Upper lobe of left lung (tissue), 6 donors: ENCODE data around the gene ELMOD2. TPM values are rescaled to one million over a fixed set of nuclear protein-coding genes. Genes with fewer than 3 reads are reported as not detected.

Source experiments
- ATAC-seq, 2 donors: fragments of 200-7000 bp; cut with Tn5 transposase; one replicate each; pipeline ENCODE4 v1.9.1; 2022; ENCODE audit warnings: mild to moderate bottlenecking in 2 of 2, moderate library complexity in 2 of 2; ENCODE audit not compliant: low FRiP score in 2 of 2
- DNase-seq, 2 donors: peaks; one replicate each; pipeline ENCODE4 v3.0.0-alpha.2; 2019 to 2020
- H3K27ac ChIP-seq, 4 donors: fragments of 200-600 bp; sonication (generic); one replicate each; pipeline ENCODE4 v1.5.1; 2016 to 2019
- H3K27me3 ChIP-seq, 4 donors: fragments of 200-600 bp; sonication (generic); one replicate each; pipeline ENCODE4 v1.5.1; 2017 to 2019
- H3K36me3 ChIP-seq, 4 donors: fragments of 200-600 bp; sonication (generic); one replicate each; pipeline ENCODE4 v1.5.1; 2016 to 2019
- H3K4me1 ChIP-seq, 4 donors: fragments of 200-600 bp; sonication (generic); one replicate each; pipeline ENCODE4 v1.5.1; 2018 to 2019
- H3K4me3 ChIP-seq, 4 donors: fragments of 200-600 bp; sonication (generic); one replicate each; pipeline ENCODE4 v1.5.1; 2017 to 2019; ENCODE audit warnings: mild to moderate bottlenecking in 2 of 4, moderate library complexity in 1 of 4
- H3K9me3 ChIP-seq, 4 donors: fragments of 200-600 bp; sonication (generic); one replicate each; pipeline ENCODE4 v1.5.1; 2018 to 2019
- CTCF ChIP-seq, 6 experiments: fragments of 450-650 bp in 4 of 6; fragments of 200-600 bp in 2 of 6; sonication (generic) in 2 of 6; IDR thresholded peaks; one replicate each; pipeline ENCODE4 v1.5.1; 2016 to 2019; ENCODE audit warnings: antibody characterized with exemption in 6 of 6
- EP300 ChIP-seq, 4 donors: sonication (generic); formaldehyde crosslinking; IDR thresholded peaks; one replicate each; pipeline ENCODE4 v1.5.1; 2017; ENCODE audit warnings: antibody characterized with exemption in 4 of 4, control low read depth in 2 of 4
- POLR2A ChIP-seq, 4 donors: fragments of 450-650 bp; IDR thresholded peaks; one replicate each; pipeline ENCODE4 v1.5.1; 2016 to 2017; ENCODE audit warnings: antibody characterized with exemption in 4 of 4, mild to moderate bottlenecking in 2 of 4
- POLR2AphosphoS5 ChIP-seq, 2 donors: sonication (generic); formaldehyde crosslinking; IDR thresholded peaks; one replicate each; pipeline ENCODE4 v1.5.1; 2017; ENCODE audit warnings: antibody characterized with exemption in 2 of 2
- WGBS, 2 donors: methylation state at CpG; one replicate each; pipeline ENCODE4 v1.1.5; 2017 to 2018; 5-methylcytosine and 5-hydroxymethylcytosine counted together
- small RNA-seq, 4 donors: library from RNA; depleted of rRNA; stranded (forward); fragments of <200 nt; gene quantifications; one replicate each; pipeline ENCODE3, GENCODE V24; 2016
- total RNA-seq, 6 donors: library from RNA; depleted of rRNA in 4 of 6; stranded (reverse); fragments of >200 nt in 4 of 6; gene quantifications; one replicate each; pipeline versions ENCODE4 v1.1.0 to v1.2.1, GENCODE V29; 2016 to 2021
- donor health status: DM: no; HTN: no; CAD: no; lungs with moderate emphysema.
- donor health status: DM: no; HTN: yes; CAD: no; lungs with severe emphysema.

Gene ELMOD2
- total RNA-seq, 6 donors from 2014 or later = 15.7 to 28.3 (median 18.2) TPM

- TF ChIP-seq CTCF (IDR thresholded peaks at IDR 0.05) (no peak), POLR2AphosphoS5 (IDR thresholded peaks at IDR 0.05) (no peak)
- no peak for ATAC-seq
- H3K4me3 ChIP-seq = no peak overlapping the region
- no peak overlapping the region for H3K27ac ChIP-seq
- peak in 1 of 2 donors; percentile 15 for DNase-seq
- H3K4me1 ChIP-seq = no peaks in the 10 kb centered on the region
- WGBS, 2 donors = 90 to 91% methylated on average over 2 to 8 of the region's 8 CpGs
- H3K9me3 ChIP-seq = no peaks in the 10 kb centered on the region
- H3K27me3 ChIP-seq = no peaks in the 10 kb centered on the region
- no peaks in the 10 kb centered on the region for H3K36me3 ChIP-seq
These were observed 76.4 kb downstream of the ELMOD2 start for GRCh38 chr4:140600408-140600807.

- Histone ChIP-seq H3K27me3 (no peaks in the 10 kb centered on the region), H3K27ac (no peak overlapping the region), H3K4me3 (no peak overlapping the region), H3K36me3 (no peaks in the 10 kb centered on the region), H3K4me1 (no peaks in the 10 kb centered on the region), H3K9me3 (no peaks in the 10 kb centered on the region)
- WGBS, 2 donors = 82 to 93% methylated on average over 2 of the region's 2 CpGs
- DNase-seq = no peak
- ATAC-seq = no peak
- TF ChIP-seq POLR2A (IDR thresholded peaks at IDR 0.05) (no peak), EP300 (IDR thresholded peaks at IDR 0.05) (no peak), CTCF (IDR thresholded peaks at IDR 0.05) (no peak), POLR2AphosphoS5 (IDR thresholded peaks at IDR 0.05) (no peak)
These were observed 78.7 kb downstream of the ELMOD2 start for GRCh38 chr4:140602714-140603113.

GRCh38 chr4:140603286-140603685, 79.3 kb downstream of the ELMOD2 start:
- Histone ChIP-seq H3K27me3 (no peaks in the 10 kb centered on the region), H3K4me3 (no peak overlapping the region), H3K27ac (no peak overlapping the region), H3K36me3 (no peaks in the 10 kb centered on the region), H3K4me1 (no peaks in the 10 kb centered on the region), H3K9me3 (no peaks in the 10 kb centered on the region)
- DNase-seq (no peak), ATAC-seq (no peak)
- 53 to 63% methylated on average over 1 to 2 of the region's 2 CpGs for WGBS, 2 donors
- TF ChIP-seq CTCF (IDR thresholded peaks at IDR 0.05) = no peak
- no peak for TF ChIP-seq POLR2A (IDR thresholded peaks at IDR 0.05)
- TF ChIP-seq POLR2AphosphoS5 (IDR thresholded peaks at IDR 0.05) = no peak
- no peak for TF ChIP-seq EP300 (IDR thresholded peaks at IDR 0.05)

Small RNA genes within 50 kb of the gene (small RNA-seq; reads per million reads assigned to genes)
- gene AC108019.1 (0 reads per million in 4 donors), gene RN7SL152P (0 reads per million in 4 donors)

Other genes starting within 250 kb of the ELMOD2 start
- 10 to 100 TPM in 5 of 6 donors, 1 to 10 TPM in 1; 2.8 to 55.2 (median 33.2) TPM for gene SCOC, start 150.5 kb upstream of the ELMOD2 start, total RNA-seq
- 1 to 10 TPM in 1 of 6 donors, under 1 TPM in 3, not detected in 2; 0.20 to 2.9 (median 0.47) TPM for gene CLGN, start 96.5 kb upstream of the ELMOD2 start, total RNA-seq
- gene MGAT4D, start 25.9 kb upstream of the ELMOD2 start, total RNA-seq = under 1 TPM in 1 of 6 donors, not detected in 5; 0.79 TPM
- gene UCP1, start 44.8 kb downstream of the ELMOD2 start, total RNA-seq = not detected
- gene TBC1D9, start 232.2 kb downstream of the ELMOD2 start, total RNA-seq = 10 to 100 TPM; 33.7 to 41.9 (median 38.1) TPM